Measurements from ENCODE around the gene TAF4. TPM values are rescaled to one million over a fixed set of nuclear protein-coding genes. Genes with fewer than 3 reads are reported as not detected.

TAF4 gene
- total and polyA plus RNA-seq, 2 of the 13 experiments (the other 11 are each of a cell fraction or from before 2014, with no cell fraction given): 5.9 to 12.0 TPM

DNA sequence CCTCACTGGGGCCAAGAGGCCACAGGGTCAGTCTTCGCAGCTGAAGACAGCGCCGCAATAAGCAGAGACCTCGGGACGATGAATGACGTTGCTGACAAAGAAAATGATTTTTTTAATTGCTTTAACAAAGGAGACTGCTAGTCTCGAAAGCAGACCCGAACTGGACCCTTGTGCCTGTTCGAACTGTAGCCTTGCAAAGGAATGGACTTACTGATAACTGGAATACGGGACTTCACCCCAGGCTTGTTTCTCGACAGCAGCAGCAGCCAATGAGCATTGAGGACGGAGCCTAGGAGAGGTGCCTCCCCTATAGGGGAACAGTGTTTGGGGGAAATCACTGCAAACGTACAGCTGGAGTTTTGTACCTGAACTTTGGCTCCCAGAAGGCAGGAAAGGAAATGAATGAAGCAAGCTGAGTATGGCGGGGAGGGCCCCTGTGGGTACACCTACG is 1.3 kb upstream of the TAF4 start (continued):
- TF ChIP-seq, protein P1, sequence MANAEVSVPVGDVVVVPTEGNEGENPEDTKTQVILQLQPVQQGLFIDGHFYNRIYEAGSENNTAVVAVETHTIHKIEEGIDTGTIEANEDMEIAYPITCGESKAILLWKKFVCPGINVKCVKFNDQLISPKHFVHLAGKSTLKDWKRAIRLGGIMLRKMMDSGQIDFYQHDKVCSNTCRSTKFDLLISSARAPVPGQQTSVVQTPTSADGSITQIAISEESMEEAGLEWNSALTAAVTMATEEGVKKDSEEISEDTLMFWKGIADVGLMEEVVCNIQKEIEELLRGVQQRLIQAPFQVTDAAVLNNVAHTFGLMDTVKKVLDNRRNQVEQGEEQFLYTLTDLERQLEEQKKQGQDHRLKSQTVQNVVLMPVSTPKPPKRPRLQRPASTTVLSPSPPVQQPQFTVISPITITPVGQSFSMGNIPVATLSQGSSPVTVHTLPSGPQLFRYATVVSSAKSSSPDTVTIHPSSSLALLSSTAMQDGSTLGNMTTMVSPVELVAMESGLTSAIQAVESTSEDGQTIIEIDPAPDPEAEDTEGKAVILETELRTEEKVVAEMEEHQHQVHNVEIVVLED (CRISPR knock-in tag; IDR thresholded peaks at IDR 0.05; ENCODE audit: borderline replicate concordance): peak; percentile 66; the same call in 1 of the 2 replicates
- TF ChIP-seq, protein P2, sequence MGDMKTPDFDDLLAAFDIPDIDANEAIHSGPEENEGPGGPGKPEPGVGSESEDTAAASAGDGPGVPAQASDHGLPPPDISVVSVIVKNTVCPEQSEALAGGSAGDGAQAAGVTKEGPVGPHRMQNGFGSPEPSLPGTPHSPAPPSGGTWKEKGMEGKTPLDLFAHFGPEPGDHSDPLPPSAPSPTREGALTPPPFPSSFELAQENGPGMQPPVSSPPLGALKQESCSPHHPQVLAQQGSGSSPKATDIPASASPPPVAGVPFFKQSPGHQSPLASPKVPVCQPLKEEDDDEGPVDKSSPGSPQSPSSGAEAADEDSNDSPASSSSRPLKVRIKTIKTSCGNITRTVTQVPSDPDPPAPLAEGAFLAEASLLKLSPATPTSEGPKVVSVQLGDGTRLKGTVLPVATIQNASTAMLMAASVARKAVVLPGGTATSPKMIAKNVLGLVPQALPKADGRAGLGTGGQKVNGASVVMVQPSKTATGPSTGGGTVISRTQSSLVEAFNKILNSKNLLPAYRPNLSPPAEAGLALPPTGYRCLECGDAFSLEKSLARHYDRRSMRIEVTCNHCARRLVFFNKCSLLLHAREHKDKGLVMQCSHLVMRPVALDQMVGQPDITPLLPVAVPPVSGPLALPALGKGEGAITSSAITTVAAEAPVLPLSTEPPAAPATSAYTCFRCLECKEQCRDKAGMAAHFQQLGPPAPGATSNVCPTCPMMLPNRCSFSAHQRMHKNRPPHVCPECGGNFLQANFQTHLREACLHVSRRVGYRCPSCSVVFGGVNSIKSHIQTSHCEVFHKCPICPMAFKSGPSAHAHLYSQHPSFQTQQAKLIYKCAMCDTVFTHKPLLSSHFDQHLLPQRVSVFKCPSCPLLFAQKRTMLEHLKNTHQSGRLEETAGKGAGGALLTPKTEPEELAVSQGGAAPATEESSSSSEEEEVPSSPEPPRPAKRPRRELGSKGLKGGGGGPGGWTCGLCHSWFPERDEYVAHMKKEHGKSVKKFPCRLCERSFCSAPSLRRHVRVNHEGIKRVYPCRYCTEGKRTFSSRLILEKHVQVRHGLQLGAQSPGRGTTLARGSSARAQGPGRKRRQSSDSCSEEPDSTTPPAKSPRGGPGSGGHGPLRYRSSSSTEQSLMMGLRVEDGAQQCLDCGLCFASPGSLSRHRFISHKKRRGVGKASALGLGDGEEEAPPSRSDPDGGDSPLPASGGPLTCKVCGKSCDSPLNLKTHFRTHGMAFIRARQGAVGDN (CRISPR knock-in tag; IDR thresholded peaks at IDR 0.05): no peak
- TF ChIP-seq, protein P3, sequence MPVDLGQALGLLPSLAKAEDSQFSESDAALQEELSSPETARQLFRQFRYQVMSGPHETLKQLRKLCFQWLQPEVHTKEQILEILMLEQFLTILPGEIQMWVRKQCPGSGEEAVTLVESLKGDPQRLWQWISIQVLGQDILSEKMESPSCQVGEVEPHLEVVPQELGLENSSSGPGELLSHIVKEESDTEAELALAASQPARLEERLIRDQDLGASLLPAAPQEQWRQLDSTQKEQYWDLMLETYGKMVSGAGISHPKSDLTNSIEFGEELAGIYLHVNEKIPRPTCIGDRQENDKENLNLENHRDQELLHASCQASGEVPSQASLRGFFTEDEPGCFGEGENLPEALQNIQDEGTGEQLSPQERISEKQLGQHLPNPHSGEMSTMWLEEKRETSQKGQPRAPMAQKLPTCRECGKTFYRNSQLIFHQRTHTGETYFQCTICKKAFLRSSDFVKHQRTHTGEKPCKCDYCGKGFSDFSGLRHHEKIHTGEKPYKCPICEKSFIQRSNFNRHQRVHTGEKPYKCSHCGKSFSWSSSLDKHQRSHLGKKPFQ (CRISPR knock-in tag; IDR thresholded peaks at IDR 0.05; ENCODE audit: insufficient replicate concordance): no peak
- TF ChIP-seq HNRNPLL (IDR thresholded peaks at IDR 0.05; ENCODE audit: low read depth, low read length, poor library complexity, severe bottlenecking): no peak
- TF ChIP-seq HMGA1 (CRISPR knock-in tag; conservative IDR thresholded peaks at IDR 0.05): no peak
- TF ChIP-seq, protein P4, sequence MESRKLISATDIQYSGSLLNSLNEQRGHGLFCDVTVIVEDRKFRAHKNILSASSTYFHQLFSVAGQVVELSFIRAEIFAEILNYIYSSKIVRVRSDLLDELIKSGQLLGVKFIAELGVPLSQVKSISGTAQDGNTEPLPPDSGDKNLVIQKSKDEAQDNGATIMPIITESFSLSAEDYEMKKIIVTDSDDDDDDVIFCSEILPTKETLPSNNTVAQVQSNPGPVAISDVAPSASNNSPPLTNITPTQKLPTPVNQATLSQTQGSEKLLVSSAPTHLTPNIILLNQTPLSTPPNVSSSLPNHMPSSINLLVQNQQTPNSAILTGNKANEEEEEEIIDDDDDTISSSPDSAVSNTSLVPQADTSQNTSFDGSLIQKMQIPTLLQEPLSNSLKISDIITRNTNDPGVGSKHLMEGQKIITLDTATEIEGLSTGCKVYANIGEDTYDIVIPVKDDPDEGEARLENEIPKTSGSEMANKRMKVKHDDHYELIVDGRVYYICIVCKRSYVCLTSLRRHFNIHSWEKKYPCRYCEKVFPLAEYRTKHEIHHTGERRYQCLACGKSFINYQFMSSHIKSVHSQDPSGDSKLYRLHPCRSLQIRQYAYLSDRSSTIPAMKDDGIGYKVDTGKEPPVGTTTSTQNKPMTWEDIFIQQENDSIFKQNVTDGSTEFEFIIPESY (CRISPR knock-in tag; IDR thresholded peaks at IDR 0.05): no peak; the same call in 1 of the 2 replicates
- TF ChIP-seq HMG20B (CRISPR knock-in tag; conservative IDR thresholded peaks at IDR 0.05): peak; percentile 100
- TF ChIP-seq, protein P5, sequence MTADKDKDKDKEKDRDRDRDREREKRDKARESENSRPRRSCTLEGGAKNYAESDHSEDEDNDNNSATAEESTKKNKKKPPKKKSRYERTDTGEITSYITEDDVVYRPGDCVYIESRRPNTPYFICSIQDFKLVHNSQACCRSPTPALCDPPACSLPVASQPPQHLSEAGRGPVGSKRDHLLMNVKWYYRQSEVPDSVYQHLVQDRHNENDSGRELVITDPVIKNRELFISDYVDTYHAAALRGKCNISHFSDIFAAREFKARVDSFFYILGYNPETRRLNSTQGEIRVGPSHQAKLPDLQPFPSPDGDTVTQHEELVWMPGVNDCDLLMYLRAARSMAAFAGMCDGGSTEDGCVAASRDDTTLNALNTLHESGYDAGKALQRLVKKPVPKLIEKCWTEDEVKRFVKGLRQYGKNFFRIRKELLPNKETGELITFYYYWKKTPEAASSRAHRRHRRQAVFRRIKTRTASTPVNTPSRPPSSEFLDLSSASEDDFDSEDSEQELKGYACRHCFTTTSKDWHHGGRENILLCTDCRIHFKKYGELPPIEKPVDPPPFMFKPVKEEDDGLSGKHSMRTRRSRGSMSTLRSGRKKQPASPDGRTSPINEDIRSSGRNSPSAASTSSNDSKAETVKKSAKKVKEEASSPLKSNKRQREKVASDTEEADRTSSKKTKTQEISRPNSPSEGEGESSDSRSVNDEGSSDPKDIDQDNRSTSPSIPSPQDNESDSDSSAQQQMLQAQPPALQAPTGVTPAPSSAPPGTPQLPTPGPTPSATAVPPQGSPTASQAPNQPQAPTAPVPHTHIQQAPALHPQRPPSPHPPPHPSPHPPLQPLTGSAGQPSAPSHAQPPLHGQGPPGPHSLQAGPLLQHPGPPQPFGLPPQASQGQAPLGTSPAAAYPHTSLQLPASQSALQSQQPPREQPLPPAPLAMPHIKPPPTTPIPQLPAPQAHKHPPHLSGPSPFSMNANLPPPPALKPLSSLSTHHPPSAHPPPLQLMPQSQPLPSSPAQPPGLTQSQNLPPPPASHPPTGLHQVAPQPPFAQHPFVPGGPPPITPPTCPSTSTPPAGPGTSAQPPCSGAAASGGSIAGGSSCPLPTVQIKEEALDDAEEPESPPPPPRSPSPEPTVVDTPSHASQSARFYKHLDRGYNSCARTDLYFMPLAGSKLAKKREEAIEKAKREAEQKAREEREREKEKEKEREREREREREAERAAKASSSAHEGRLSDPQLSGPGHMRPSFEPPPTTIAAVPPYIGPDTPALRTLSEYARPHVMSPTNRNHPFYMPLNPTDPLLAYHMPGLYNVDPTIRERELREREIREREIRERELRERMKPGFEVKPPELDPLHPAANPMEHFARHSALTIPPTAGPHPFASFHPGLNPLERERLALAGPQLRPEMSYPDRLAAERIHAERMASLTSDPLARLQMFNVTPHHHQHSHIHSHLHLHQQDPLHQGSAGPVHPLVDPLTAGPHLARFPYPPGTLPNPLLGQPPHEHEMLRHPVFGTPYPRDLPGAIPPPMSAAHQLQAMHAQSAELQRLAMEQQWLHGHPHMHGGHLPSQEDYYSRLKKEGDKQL (CRISPR knock-in tag; IDR thresholded peaks at IDR 0.05; ENCODE audit: low read depth): no peak
- TF ChIP-seq, protein P6, sequence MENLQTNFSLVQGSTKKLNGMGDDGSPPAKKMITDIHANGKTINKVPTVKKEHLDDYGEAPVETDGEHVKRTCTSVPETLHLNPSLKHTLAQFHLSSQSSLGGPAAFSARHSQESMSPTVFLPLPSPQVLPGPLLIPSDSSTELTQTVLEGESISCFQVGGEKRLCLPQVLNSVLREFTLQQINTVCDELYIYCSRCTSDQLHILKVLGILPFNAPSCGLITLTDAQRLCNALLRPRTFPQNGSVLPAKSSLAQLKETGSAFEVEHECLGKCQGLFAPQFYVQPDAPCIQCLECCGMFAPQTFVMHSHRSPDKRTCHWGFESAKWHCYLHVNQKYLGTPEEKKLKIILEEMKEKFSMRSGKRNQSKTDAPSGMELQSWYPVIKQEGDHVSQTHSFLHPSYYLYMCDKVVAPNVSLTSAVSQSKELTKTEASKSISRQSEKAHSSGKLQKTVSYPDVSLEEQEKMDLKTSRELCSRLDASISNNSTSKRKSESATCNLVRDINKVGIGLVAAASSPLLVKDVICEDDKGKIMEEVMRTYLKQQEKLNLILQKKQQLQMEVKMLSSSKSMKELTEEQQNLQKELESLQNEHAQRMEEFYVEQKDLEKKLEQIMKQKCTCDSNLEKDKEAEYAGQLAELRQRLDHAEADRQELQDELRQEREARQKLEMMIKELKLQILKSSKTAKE (CRISPR knock-in tag; IDR thresholded peaks at IDR 0.05; ENCODE audit: borderline replicate concordance): no peak; the same call in 1 of the 2 replicates

All from HepG2 (cell line).